B cell (primary cell): Measurements from ENCODE around the gene TATDN2. TPM values are rescaled to one million over a fixed set of nuclear protein-coding genes. Genes with fewer than 3 reads are reported as not detected.

ENCODE experiments used
- ATAC-seq: fragments of 200-7000 bp; cut with Tn5 transposase; one replicate; pipeline ENCODE4 v1.10.0; 2021; ENCODE audit warnings: low read depth, mild to moderate bottlenecking, moderate number of reproducible peaks, moderate library complexity
- CTCF ChIA-PET: fragments of 350-600 bp; sonication (Branson Sonifier 250); formaldehyde crosslinking; loops from one replicate; lab custom pipeline; 2021; ENCODE audit warnings: antibody characterized with exemption, inconsistent platforms; lab: Charles Lee
- POLR2A ChIA-PET: fragments of 350-600 bp; sonication (Branson Sonifier 250); formaldehyde crosslinking; loops from one replicate; lab custom pipeline; 2021; ENCODE audit warnings: antibody characterized with exemption; lab: Charles Lee
- DNase-seq: peaks from one replicate; pipeline ENCODE4 v3.0.0; 2013
- H2AFZ ChIP-seq: 2 replicates; pipeline ENCODE4 v1.6.1; 2012; ENCODE audit warnings: mild to moderate bottlenecking, low read depth, low read length; ENCODE audit not compliant: insufficient read depth, poor library complexity, severe bottlenecking
- H3K27ac ChIP-seq, 2 donors: 1 replicate in 1 of 2; 2 replicates in 1 of 2; pipeline ENCODE4 v1.5.1; 2012 to 2013; ENCODE audit warnings: low read length in 2 of 2, mild to moderate bottlenecking in 2 of 2, moderate library complexity in 1 of 2
- H3K27me3 ChIP-seq, 4 experiments: fragments of 200-600 bp in 1 of 4; sonication (generic) in 1 of 4; replicated peaks in 1 of 4; 1 replicate in 2 of 4; 2 replicates in 2 of 4; pipeline versions ENCODE4 v1.6.1 to v1.7.0; 2013 to 2016; ENCODE audit warnings: low read length in 3 of 4, mild to moderate bottlenecking in 2 of 4, mixed read lengths in 1 of 4, moderate library complexity in 1 of 4; ENCODE audit not compliant: insufficient read depth in 4 of 4, control insufficient read depth in 3 of 4; ENCODE audit errors: control extremely low read depth in 1 of 4
- H3K36me3 ChIP-seq, 2 experiments: replicated peaks in 1 of 2; 1 replicate in 1 of 2; 2 replicates in 1 of 2; pipeline versions ENCODE4 v1.6.1 to v1.7.1; 2013; ENCODE audit warnings: low read length in 1 of 2; ENCODE audit not compliant: insufficient read depth in 2 of 2, control insufficient read depth in 1 of 2; ENCODE audit errors: control extremely low read depth in 1 of 2, extremely low read depth in 1 of 2
- H3K4me1 ChIP-seq, 2 donors: fragments of 200-600 bp in 1 of 2; sonication (generic) in 1 of 2; 1 replicate in 1 of 2; 2 replicates in 1 of 2; pipeline versions ENCODE4 v1.5.1 to v1.6.1; 2013 to 2017; ENCODE audit warnings: low read length in 2 of 2; ENCODE audit not compliant: control insufficient read depth in 2 of 2, insufficient read depth in 2 of 2
- H3K4me2 ChIP-seq: replicated peaks from 2 replicates; pipeline ENCODE3; 2012; ENCODE audit warnings: mild to moderate bottlenecking, low read depth, low read length; ENCODE audit not compliant: poor library complexity, severe bottlenecking
- H3K4me3 ChIP-seq, 5 experiments: fragments of 200-600 bp in 1 of 5; sonication (generic) in 1 of 5; 1 replicate in 3 of 5; 2 replicates in 2 of 5; pipeline versions ENCODE4 v1.5.1 to v1.7.0; 2011 to 2016; ENCODE audit warnings: low read length in 4 of 5, mild to moderate bottlenecking in 4 of 5, low read depth in 2 of 5, control low read depth in 1 of 5, moderate library complexity in 1 of 5; ENCODE audit not compliant: insufficient read depth in 1 of 5; ENCODE audit errors: control extremely low read depth in 1 of 5, extremely low read depth in 1 of 5
- H3K79me2 ChIP-seq: fragments of 200-600 bp; sonication (generic); one replicate; pipeline ENCODE4 v1.6.0; 2016; ENCODE audit warnings: low read length; ENCODE audit not compliant: control insufficient read depth, insufficient read depth
- H3K9ac ChIP-seq: fragments of 200-600 bp; sonication (generic); 2 replicates; pipeline ENCODE4 v1.6.1; 2017; ENCODE audit warnings: mild to moderate bottlenecking, low read length, moderate library complexity
- H3K9me3 ChIP-seq, 3 donors: one replicate each; pipeline versions ENCODE4 v1.6.1 to v1.7.1; 2013; ENCODE audit warnings: low read length in 2 of 3; ENCODE audit not compliant: control insufficient read depth in 2 of 3, insufficient read depth in 1 of 3; ENCODE audit errors: control extremely low read depth in 1 of 3
- H4K20me1 ChIP-seq: 2 replicates; pipeline ENCODE4 v1.6.0; 2012; ENCODE audit warnings: mild to moderate bottlenecking, low read length; ENCODE audit not compliant: insufficient read depth, control insufficient read depth, poor library complexity, severe bottlenecking
- H3K27ac Mint-ChIP-seq: one replicate; pipeline ENCODE4 v1.8.0; 2021; ENCODE audit warnings: mixed read lengths
- H3K27me3 Mint-ChIP-seq: one replicate; pipeline ENCODE4 v1.8.0; 2021; ENCODE audit warnings: mixed read lengths
- H3K4me1 Mint-ChIP-seq: one replicate; pipeline ENCODE4 v1.8.0; 2021; ENCODE audit warnings: mixed read lengths
- H3K4me3 Mint-ChIP-seq: one replicate; pipeline ENCODE4 v1.8.0; 2021; ENCODE audit warnings: mixed read lengths
- H3K9me3 Mint-ChIP-seq: one replicate; pipeline ENCODE4 v1.8.0; 2022; ENCODE audit warnings: mixed read lengths; ENCODE audit not compliant: insufficient read depth
- CTCF ChIP-seq: fragments of 200-600 bp; IDR thresholded peaks from one replicate; pipeline ENCODE4 v1.8.0; 2022; ENCODE audit warnings: antibody characterized with exemption, mild to moderate bottlenecking
- EZH2 ChIP-seq: IDR thresholded peaks from 2 replicates; pipeline ENCODE4 v1.6.1; 2012; ENCODE audit warnings: borderline replicate concordance, low read depth, mild to moderate bottlenecking, moderate library complexity, low read length; ENCODE audit not compliant: insufficient read depth, poor library complexity, severe bottlenecking
- WGBS: methylation state at CpG from one replicate; pipeline ENCODE4 v1.1.5; 2013; ENCODE audit warnings: missing lambda C conversion rate; ENCODE audit not compliant: insufficient coverage; 5-methylcytosine and 5-hydroxymethylcytosine counted together
- intact Hi-C: fragments of 100-400 bp; cut with micrococcal nuclease; formaldehyde crosslinking; loops from one replicate; pipeline ENCODE4 v1.10.0; 2022
- polyA plus RNA-seq: library from polyadenylated mRNA; depleted of rRNA; stranded (reverse); fragments of >200 nt; gene quantifications from 2 replicates; pipeline ENCODE4 v1.2.3, GENCODE V29; 2012
- total RNA-seq, 2 donors: library from RNA; stranded (reverse); fragments of 120-200 nt in 1 of 2; gene quantifications; 1 replicate in 1 of 2; 2 replicates in 1 of 2; pipeline versions ENCODE4 v1.2.3 to v1.2.4, GENCODE V29; 2013 to 2022

TATDN2 gene
- total and polyA plus RNA-seq, 2 donors (not counting 1 experiment from before 2014, with no cell fraction given), result 24.7 to 62.9 TPM

GRCh38 chr3:10290481-10291176 is 42.4 kb downstream of the TATDN2 start:
- Histone ChIP-seq H3K9ac (no peak overlapping the region), H3K27me3 (no peaks in the 10 kb centered on the region), H3K4me1 (peaks cover 26 to 30% of the 10 kb centered on the region in 2 donors), H3K79me2 (peaks cover 4% of the 10 kb centered on the region), H3K4me2 (no peak overlapping the region), H3K4me3 (no peak overlapping the region), H2AFZ (no peak overlapping the region), H3K9me3 (no peaks in the 10 kb centered on the region), H3K36me3 (peaks cover 0 to 21% of the 10 kb centered on the region in 2 experiments), H4K20me1 (no peaks in the 10 kb centered on the region), H3K27ac (no peak overlapping the region)
- intact Hi-C loops, result no loop called here
- CTCF ChIA-PET, result interaction anchor here (1.2 to 2.0 kb wide), 2 partner anchors 67 to 449 kb away, joined by 3 to 6 read pairs; no protein-coding TSS in a partner anchor
- WGBS, result 97% methylated on average over 18 of the region's 18 CpGs
- TF ChIP-seq EZH2 (no peak), CTCF (no peak)
- no peak overlapping the region for H3K27ac Mint-ChIP-seq
- no peaks in the 10 kb centered on the region for H3K9me3 Mint-ChIP-seq
- ATAC-seq, result no peak
- H3K4me1 Mint-ChIP-seq, result peaks cover 40% of the 10 kb centered on the region
- H3K27me3 Mint-ChIP-seq, result no peaks in the 10 kb centered on the region
- no peak overlapping the region for H3K4me3 Mint-ChIP-seq
- DNase-seq, result no peak
- POLR2A ChIA-PET, result no interaction called here

DNA sequence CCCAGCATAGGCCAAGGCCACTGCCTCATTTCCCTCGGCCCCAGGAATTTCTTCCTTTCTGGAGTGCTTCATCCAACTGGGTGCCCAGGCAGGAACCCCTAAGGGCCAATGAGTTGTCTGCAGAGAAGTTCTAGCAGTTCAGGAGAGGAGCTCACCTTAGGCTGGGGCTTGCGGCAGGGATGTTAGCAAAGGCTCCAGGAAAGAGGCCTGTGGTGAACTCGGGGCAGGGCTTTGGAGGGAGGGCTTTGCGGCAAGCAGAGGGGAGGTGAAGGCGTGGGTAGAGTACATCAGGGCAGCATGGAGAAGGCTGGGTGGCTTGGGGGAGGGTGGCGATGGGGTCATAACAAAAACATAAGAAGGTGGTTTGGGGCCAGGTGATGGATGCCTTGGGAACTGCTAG is 43.4 kb downstream of the TATDN2 start:
- Mint-ChIP-seq H3K27me3 (no peaks in the 10 kb centered on the region), H3K27ac (peak overlapping the region; percentile 89), H3K4me1 (peaks cover 38% of the 10 kb centered on the region), H3K9me3 (no peaks in the 10 kb centered on the region), H3K4me3 (peak overlapping the region; percentile 44)
- H3K4me1 ChIP-seq, result peaks cover 26 to 30% of the 10 kb centered on the region in 2 donors
- H3K27ac ChIP-seq, result peak overlapping the region in 1 of 2 donors; percentile 75
- H3K9ac ChIP-seq, result no peak overlapping the region
- ChIA-PET CTCF (no interaction called here), POLR2A (no interaction called here)
- no peak overlapping the region for H3K4me3 ChIP-seq
- DNase-seq (no peak), ATAC-seq (no peak)
- H3K9me3 ChIP-seq, result no peaks in the 10 kb centered on the region
- peaks cover 0 to 17% of the 10 kb centered on the region in 2 experiments for H3K36me3 ChIP-seq
- 96% methylated on average over 6 of the region's 6 CpGs for WGBS
- no peak overlapping the region for H3K4me2 ChIP-seq
- intact Hi-C loops, result no loop called here
- no peaks in the 10 kb centered on the region for H4K20me1 ChIP-seq
- H3K27me3 ChIP-seq, result no peaks in the 10 kb centered on the region
- H2AFZ ChIP-seq, result no peak overlapping the region
- no peak for TF ChIP-seq CTCF
- TF ChIP-seq EZH2, result no peak
- H3K79me2 ChIP-seq, result peaks cover 4% of the 10 kb centered on the region
